ENCODE data around the gene RUVBL1.

RUVBL1 gene

DNA sequence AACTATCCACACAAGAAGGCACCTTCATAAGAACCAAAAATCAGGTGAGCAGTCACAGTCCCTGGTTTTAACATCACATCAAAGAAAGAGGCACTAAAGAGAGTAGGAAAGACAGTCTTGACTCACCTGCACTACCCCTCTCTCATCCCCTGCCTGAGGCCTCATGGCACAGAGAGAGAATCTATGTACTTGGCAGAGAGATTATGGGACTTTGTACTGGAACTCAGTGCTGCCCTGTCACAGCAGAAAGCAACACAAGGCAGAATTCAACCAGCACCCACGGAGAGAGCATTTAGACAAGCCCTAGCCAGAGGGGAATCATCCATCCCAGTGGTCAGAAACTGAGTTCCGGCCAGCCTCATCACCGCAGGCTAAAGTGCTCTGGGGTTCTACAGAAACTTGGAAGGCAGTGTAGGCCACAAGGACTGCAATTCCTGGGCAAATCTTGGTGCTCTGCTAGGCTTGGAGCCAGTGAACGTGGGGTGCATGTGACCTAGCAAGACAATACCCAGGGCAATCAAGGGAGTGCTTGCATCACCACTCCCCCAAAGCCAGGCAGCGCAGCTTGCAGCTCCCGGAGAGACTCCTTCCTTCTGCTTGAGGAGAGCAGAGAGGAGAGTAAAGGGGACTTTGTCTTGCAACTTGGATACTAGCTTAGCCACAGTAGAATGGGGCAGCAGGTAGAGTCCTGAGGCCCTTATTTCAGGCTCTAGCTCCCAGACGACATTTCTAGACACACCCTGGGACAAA, 8.5 kb upstream of the RUVBL1 start:
- H3K4me2 ChIP-seq, result no peak overlapping the region
- H4K20me1 ChIP-seq (ENCODE audit: insufficient read depth), result no peaks in the 10 kb centered on the region
- H3K27me3 ChIP-seq (ENCODE audit: insufficient read depth, low read depth), result no peaks in the 10 kb centered on the region
- no peak overlapping the region for H3K9ac ChIP-seq
- no peaks in the 10 kb centered on the region for H3K36me3 ChIP-seq (ENCODE audit: insufficient read depth)
- H2AFZ ChIP-seq (ENCODE audit: low read depth), result no peak overlapping the region
- H3K27ac ChIP-seq, result no peak overlapping the region
- no peaks in the 10 kb centered on the region for H3K4me1 ChIP-seq (ENCODE audit: low read depth, poor library complexity, severe bottlenecking)
- TF ChIP-seq, protein P1, sequence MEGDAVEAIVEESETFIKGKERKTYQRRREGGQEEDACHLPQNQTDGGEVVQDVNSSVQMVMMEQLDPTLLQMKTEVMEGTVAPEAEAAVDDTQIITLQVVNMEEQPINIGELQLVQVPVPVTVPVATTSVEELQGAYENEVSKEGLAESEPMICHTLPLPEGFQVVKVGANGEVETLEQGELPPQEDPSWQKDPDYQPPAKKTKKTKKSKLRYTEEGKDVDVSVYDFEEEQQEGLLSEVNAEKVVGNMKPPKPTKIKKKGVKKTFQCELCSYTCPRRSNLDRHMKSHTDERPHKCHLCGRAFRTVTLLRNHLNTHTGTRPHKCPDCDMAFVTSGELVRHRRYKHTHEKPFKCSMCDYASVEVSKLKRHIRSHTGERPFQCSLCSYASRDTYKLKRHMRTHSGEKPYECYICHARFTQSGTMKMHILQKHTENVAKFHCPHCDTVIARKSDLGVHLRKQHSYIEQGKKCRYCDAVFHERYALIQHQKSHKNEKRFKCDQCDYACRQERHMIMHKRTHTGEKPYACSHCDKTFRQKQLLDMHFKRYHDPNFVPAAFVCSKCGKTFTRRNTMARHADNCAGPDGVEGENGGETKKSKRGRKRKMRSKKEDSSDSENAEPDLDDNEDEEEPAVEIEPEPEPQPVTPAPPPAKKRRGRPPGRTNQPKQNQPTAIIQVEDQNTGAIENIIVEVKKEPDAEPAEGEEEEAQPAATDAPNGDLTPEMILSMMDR (conservative IDR thresholded peaks at IDR 0.05; ENCODE audit: low read depth, low read length), result no peak
- no peaks in the 10 kb centered on the region for H3K79me2 ChIP-seq (ENCODE audit: insufficient read depth, low read depth)
- H3K4me3 ChIP-seq (IDR thresholded peaks at IDR 0.05; ENCODE audit: insufficient read depth, low read depth, low read length), result no peak overlapping the region

DNA sequence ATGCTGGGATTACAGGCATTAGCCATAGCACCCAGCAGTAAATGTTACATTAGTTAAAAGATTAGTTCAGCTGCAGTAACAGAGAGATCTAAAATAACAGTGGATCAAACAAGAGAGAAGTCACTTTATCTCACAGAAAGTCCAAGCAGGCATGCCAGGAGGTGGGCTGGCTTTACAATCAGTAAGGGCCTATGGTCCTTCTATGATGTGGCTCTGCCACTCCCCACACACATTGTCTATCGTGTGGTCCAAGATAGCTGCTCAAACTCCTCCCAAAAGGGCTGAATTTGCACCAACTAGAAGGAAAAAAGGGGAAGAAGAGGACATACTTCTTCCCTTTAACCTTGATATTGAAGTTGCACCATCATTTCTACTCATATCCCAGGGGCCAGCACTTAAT, 4.6 kb upstream of the RUVBL1 start:
- peaks cover 6% of the 10 kb centered on the region for H3K4me1 ChIP-seq (ENCODE audit: low read depth, poor library complexity, severe bottlenecking)
- H3K4me2 ChIP-seq, result no peak overlapping the region
- H3K27ac ChIP-seq, result no peak overlapping the region
- H3K79me2 ChIP-seq (ENCODE audit: insufficient read depth, low read depth), result peaks cover 3% of the 10 kb centered on the region
- H2AFZ ChIP-seq (ENCODE audit: low read depth), result no peak overlapping the region
- H4K20me1 ChIP-seq (ENCODE audit: insufficient read depth), result no peaks in the 10 kb centered on the region
- no peak overlapping the region for H3K9ac ChIP-seq
- TF ChIP-seq, protein P1 (conservative IDR thresholded peaks at IDR 0.05; ENCODE audit: low read depth, low read length), result no peak
- no peak overlapping the region for H3K4me3 ChIP-seq (IDR thresholded peaks at IDR 0.05; ENCODE audit: insufficient read depth, low read depth, low read length)
- H3K36me3 ChIP-seq (ENCODE audit: insufficient read depth), result no peaks in the 10 kb centered on the region
- H3K27me3 ChIP-seq (ENCODE audit: insufficient read depth, low read depth), result no peaks in the 10 kb centered on the region

DNA sequence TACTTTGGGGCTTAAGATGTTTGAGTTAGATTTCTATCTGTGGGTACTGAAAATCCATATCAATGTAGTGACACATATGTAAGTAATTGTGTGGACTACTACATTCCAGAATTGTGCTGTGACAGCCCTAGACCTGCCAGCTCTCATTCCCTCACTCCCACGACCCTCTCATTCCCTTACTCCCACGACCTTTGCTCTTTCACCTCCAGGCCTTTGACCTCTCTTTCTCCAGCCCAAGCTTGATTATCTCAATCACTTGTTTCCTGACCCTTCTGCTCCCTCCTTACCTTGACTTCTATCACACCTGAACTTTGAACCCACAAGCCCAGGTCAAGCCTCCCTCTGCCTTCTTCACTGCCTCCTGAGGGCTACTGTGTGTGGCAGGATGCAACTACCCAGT, 3.6 kb upstream of the RUVBL1 start:
- no peaks in the 10 kb centered on the region for H3K27me3 ChIP-seq (ENCODE audit: insufficient read depth, low read depth)
- H3K4me2 ChIP-seq, result no peak overlapping the region
- no peak overlapping the region for H2AFZ ChIP-seq (ENCODE audit: low read depth)
- peaks cover 12% of the 10 kb centered on the region for H3K4me1 ChIP-seq (ENCODE audit: low read depth, poor library complexity, severe bottlenecking)
- no peaks in the 10 kb centered on the region for H3K36me3 ChIP-seq (ENCODE audit: insufficient read depth)
- no peak overlapping the region for H3K4me3 ChIP-seq (IDR thresholded peaks at IDR 0.05; ENCODE audit: insufficient read depth, low read depth, low read length)
- H3K9ac ChIP-seq, result no peak overlapping the region
- H3K27ac ChIP-seq, result no peak overlapping the region
- no peaks in the 10 kb centered on the region for H4K20me1 ChIP-seq (ENCODE audit: insufficient read depth)
- peaks cover 13% of the 10 kb centered on the region for H3K79me2 ChIP-seq (ENCODE audit: insufficient read depth, low read depth)
- TF ChIP-seq, protein P1 (conservative IDR thresholded peaks at IDR 0.05; ENCODE audit: low read depth, low read length), result no peak

DNA sequence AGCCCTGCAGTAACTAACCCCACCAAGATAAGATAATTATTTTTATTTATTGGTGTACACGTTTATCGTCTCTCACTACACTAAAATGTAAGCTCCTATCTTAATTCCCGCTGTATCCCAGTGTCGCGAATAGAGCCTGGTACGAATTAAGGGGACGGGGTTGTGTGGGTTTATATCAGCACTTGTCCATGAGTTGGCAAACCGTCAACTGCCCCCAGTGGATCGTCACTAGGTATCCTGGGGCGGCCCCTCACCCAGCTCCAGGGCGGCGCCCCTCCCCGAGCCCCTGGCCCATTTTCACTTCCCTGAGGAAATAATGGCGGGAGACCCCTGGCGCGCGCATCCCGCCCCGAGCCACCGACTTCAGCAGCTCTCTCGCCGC, 465 bp downstream of the RUVBL1 start:
- Histone ChIP-seq H3K4me1 (ENCODE audit: low read depth, poor library complexity, severe bottlenecking) (peaks cover 17% of the 10 kb centered on the region), H3K9ac (peak overlapping the region; percentile 97), H3K4me3 (IDR thresholded peaks at IDR 0.05; ENCODE audit: insufficient read depth, low read depth, low read length) (peak overlapping the region; percentile 82), H3K36me3 (ENCODE audit: insufficient read depth) (no peaks in the 10 kb centered on the region), H3K79me2 (ENCODE audit: insufficient read depth, low read depth) (peaks cover 24% of the 10 kb centered on the region), H3K27ac (peak overlapping the region; percentile 86), H3K27me3 (ENCODE audit: insufficient read depth, low read depth) (no peaks in the 10 kb centered on the region), H2AFZ (ENCODE audit: low read depth) (peak overlapping the region; percentile 62; the same call in 1 of the 2 replicates), H3K4me2 (peak overlapping the region; percentile 89), H4K20me1 (ENCODE audit: insufficient read depth) (no peaks in the 10 kb centered on the region)
- TF ChIP-seq, protein P1 (conservative IDR thresholded peaks at IDR 0.05; ENCODE audit: low read depth, low read length), result no peak
